ENCODE measurements around the gene FAM229B. TPM values are rescaled to one million over a fixed set of nuclear protein-coding genes. Genes with fewer than 3 reads are reported as not detected.

The FAM229B gene
- total and polyA plus RNA-seq, 2 donors (not counting 3 experiments of a cell fraction or from before 2014, with no cell fraction given), result 9.1 to 10.6 TPM

GRCh38 chr6:112085286-112086065 is 1.9 kb upstream of the FAM229B start:
- Histone ChIP-seq H3K9me3 (replicated peaks; ENCODE audit: control insufficient read depth, insufficient read depth, low read length) (no peaks in the 10 kb centered on the region), H3K27ac (ENCODE audit: insufficient read depth, low read depth, low read length) (no peak overlapping the region), H3K4me1 (ENCODE audit: control insufficient read depth, extremely low read depth, insufficient read depth, low read length) (peaks cover 8% of the 10 kb centered on the region), H2AFZ (ENCODE audit: low read depth, low read length) (no peak overlapping the region), H3K4me3 (replicated peaks in 1 of 3; ENCODE audit: insufficient read depth in 1 of 3, low read depth in 1 of 3, low read length in 3 of 3) (no peak overlapping the region), H4K20me1 (replicated peaks; ENCODE audit: control insufficient read depth, extremely low read depth, insufficient read depth, low read length) (no peaks in the 10 kb centered on the region), H3K9me1 (replicated peaks; ENCODE audit: control insufficient read depth, extremely low read depth, insufficient read depth, low read length) (no peaks in the 10 kb centered on the region), H3K9ac (replicated peaks; ENCODE audit: extremely low read depth, insufficient read depth, low read length) (no peak overlapping the region), H3K4me2 (ENCODE audit: insufficient read depth, low read length) (no peak overlapping the region), H3K79me2 (ENCODE audit: control insufficient read depth, insufficient read depth, low read length) (peaks cover 1% of the 10 kb centered on the region), H3K27me3 (ENCODE audit: control insufficient read depth in 2 of 2, insufficient read depth in 2 of 2, low read length in 2 of 2) (no peaks in the 10 kb centered on the region), H3K36me3 (ENCODE audit: control insufficient read depth in 2 of 2, extremely low read depth in 1 of 2, insufficient read depth in 2 of 2, low read length in 2 of 2) (no peaks in the 10 kb centered on the region)
- ChIA-PET POLR2A (interaction anchor here (0.6 kb wide), 1 partner anchor 77 kb away, joined by 7 read pairs; no protein-coding TSS in a partner anchor), CTCF (interaction anchor here (1.3 to 2.3 kb wide), 2 partner anchors 15 to 213 kb away, joined by 4 to 12 read pairs; no protein-coding TSS in a partner anchor)
- dilution Hi-C loops (cut with MboI; ENCODE audit: extremely low pct_ligation_motif_present, low sequenced_read_pairs) (no loop called here), intact Hi-C loops (cut with micrococcal nuclease) (loop anchor here (5.0 kb wide), 1 partner anchor 287 kb away; no protein-coding TSS in a partner anchor)
- no peak for DNase-seq (ENCODE audit: low read depth, low spot score)
- FAIRE-seq, result no peak
- no TSS peak for BruUV-seq (replicated peaks)
- TF ChIP-seq EZH2 (IDR thresholded peaks at IDR 0.05; ENCODE audit: borderline replicate concordance, low read depth, low read length, severe bottlenecking) (no peak), FOS (IDR thresholded peaks at IDR 0.05; ENCODE audit: borderline replicate concordance, insufficient read depth, low read length) (no peak), JUN (IDR thresholded peaks at IDR 0.05; ENCODE audit: borderline replicate concordance, insufficient read depth, insufficient read length, low read depth) (no peak), POLR2AphosphoS5 (IDR thresholded peaks at IDR 0.05; ENCODE audit: insufficient read depth, low read depth, low read length) (no peak), MAX (IDR thresholded peaks at IDR 0.05; ENCODE audit: insufficient read depth, insufficient read length) (no peak), GATA2 (IDR thresholded peaks at IDR 0.05; ENCODE audit: insufficient read depth, insufficient read length, low read depth, low read length) (no peak), CTCF (IDR thresholded peaks at IDR 0.05; ENCODE audit: extremely low read depth in 1 of 2, insufficient read depth in 1 of 2, low read depth in 1 of 2, low read length in 2 of 2) (no peak), POLR2A (IDR thresholded peaks at IDR 0.05; ENCODE audit: low read depth, low read length) (no peak), MYC (IDR thresholded peaks at IDR 0.05; ENCODE audit: low read depth, low read length) (no peak)
